Smooth muscle cell (in vitro differentiated cells): ENCODE results near the gene MAB21L3. TPM values are rescaled to one million over a fixed set of nuclear protein-coding genes. Genes with fewer than 3 reads are reported as not detected.

Experiments used
- DNase-seq: peaks from one replicate; lab custom pipeline; 2025; ENCODE audit not compliant: unreplicated experiment; lab: John Stamatoyannopoulos, UW
- H2AFZ ChIP-seq: fragments of 200-600 bp; sonication (generic); 2 replicates; pipeline ENCODE4 v1.6.0; 2016; ENCODE audit warnings: antibody characterized with exemption, low read depth, mild to moderate bottlenecking
- H3F3A ChIP-seq: fragments of 200-600 bp; sonication (generic); 2 replicates; pipeline ENCODE4 v1.6.0; 2017; ENCODE audit warnings: antibody characterized with exemption, low read depth
- H3K27ac ChIP-seq: fragments of 200-600 bp; sonication (generic); 2 replicates; pipeline ENCODE4 v1.5.1; 2016; ENCODE audit warnings: low read depth, mild to moderate bottlenecking
- H3K27me3 ChIP-seq: fragments of 200-600 bp; sonication (generic); 2 replicates; pipeline ENCODE4 v1.6.1; 2016; ENCODE audit warnings: low read depth, mild to moderate bottlenecking
- H3K36me3 ChIP-seq: fragments of 200-600 bp; sonication (generic); 2 replicates; pipeline ENCODE4 v1.5.1; 2016; ENCODE audit warnings: low read depth
- H3K4me1 ChIP-seq: fragments of 200-600 bp; sonication (generic); 2 replicates; pipeline ENCODE4 v1.5.1; 2016; ENCODE audit warnings: low read depth
- H3K4me2 ChIP-seq: fragments of 200-600 bp; sonication (generic); 2 replicates; pipeline ENCODE4 v1.6.0; 2016; ENCODE audit warnings: mild to moderate bottlenecking
- H3K4me3 ChIP-seq: fragments of 200-600 bp; sonication (generic); 2 replicates; pipeline ENCODE4 v1.5.1; 2016; ENCODE audit warnings: mild to moderate bottlenecking
- H3K79me2 ChIP-seq: fragments of 200-600 bp; sonication (generic); 2 replicates; pipeline ENCODE4 v1.6.0; 2016; ENCODE audit warnings: low read depth, mild to moderate bottlenecking
- H3K9ac ChIP-seq: fragments of 200-600 bp; sonication (generic); 2 replicates; pipeline ENCODE4 v1.6.0; 2016; ENCODE audit warnings: low read depth
- H3K9me3 ChIP-seq: fragments of 200-600 bp; sonication (generic); replicated peaks from 2 replicates; pipeline ENCODE4 v1.5.1; 2016; ENCODE audit warnings: low read depth
- H4K20me1 ChIP-seq: fragments of 200-600 bp; sonication (generic); 2 replicates; pipeline ENCODE4 v1.6.0; 2016; ENCODE audit warnings: low read depth
- WGBS: methylation state at CpG from one replicate; pipeline ENCODE4 v1.1.7; 2016; ENCODE audit warnings: low lambda C conversion rate; 5-methylcytosine and 5-hydroxymethylcytosine counted together
- polyA plus RNA-seq: library from polyadenylated mRNA; unstranded; fragments of >200 nt; fragmentation: Nextera tagmentation; extraction: Ambion mirVana; gene quantifications from 2 replicates; pipeline ENCODE4 v1.2.1, GENCODE V29; 2016
- total RNA-seq: library from RNA; depleted of rRNA; stranded (reverse); fragments of >200 nt; gene quantifications from 2 replicates; pipeline ENCODE4 v1.2.3, GENCODE V29; 2014
- TF ChIP-seq, protein P1 (sequence below): fragments of 200-600 bp; sonication (generic); IDR thresholded peaks from 2 replicates; pipeline ENCODE4 v1.5.1; 2017; ENCODE audit warnings: borderline replicate concordance, mild to moderate bottlenecking, antibody characterized with exemption; ENCODE audit not compliant: insufficient read depth, poor library complexity, severe bottlenecking

MAB21L3 gene
- total and polyA plus RNA-seq, 2 experiments from 2014 or later, result 0.13 to 0.26 TPM

DNA sequence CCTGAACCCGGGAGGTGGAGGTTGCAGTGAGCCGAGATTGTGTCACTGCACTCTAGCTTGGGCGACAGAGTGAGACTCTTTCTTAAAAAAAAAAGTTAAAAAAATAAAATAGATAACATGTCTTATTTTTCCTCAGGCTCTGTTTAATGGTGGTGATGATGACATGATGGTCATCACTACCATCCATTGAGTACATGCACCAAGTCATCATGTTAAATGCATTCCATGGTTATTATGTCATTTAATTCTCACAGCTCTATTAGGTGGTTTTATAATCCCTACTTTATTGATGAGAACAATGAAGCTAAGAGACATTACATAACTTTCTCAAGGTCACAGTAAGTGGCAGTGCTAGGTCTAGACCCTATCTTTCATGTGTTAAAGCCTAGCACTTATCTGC, 34.4 kb upstream of the MAB21L3 start:
- Histone ChIP-seq H3K79me2 (no peaks in the 10 kb centered on the region), H3K4me2 (no peak overlapping the region), H2AFZ (no peak overlapping the region), H3F3A (no peaks in the 10 kb centered on the region), H3K36me3 (no peaks in the 10 kb centered on the region), H3K9me3 (no peaks in the 10 kb centered on the region), H3K4me1 (no peaks in the 10 kb centered on the region), H3K27me3 (no peaks in the 10 kb centered on the region), H3K27ac (no peak overlapping the region), H3K4me3 (no peak overlapping the region), H4K20me1 (no peaks in the 10 kb centered on the region), H3K9ac (no peak overlapping the region)
- no peak for DNase-seq
- WGBS, result 95% methylated on average over 3 of the region's 3 CpGs
- TF ChIP-seq, protein P1, sequence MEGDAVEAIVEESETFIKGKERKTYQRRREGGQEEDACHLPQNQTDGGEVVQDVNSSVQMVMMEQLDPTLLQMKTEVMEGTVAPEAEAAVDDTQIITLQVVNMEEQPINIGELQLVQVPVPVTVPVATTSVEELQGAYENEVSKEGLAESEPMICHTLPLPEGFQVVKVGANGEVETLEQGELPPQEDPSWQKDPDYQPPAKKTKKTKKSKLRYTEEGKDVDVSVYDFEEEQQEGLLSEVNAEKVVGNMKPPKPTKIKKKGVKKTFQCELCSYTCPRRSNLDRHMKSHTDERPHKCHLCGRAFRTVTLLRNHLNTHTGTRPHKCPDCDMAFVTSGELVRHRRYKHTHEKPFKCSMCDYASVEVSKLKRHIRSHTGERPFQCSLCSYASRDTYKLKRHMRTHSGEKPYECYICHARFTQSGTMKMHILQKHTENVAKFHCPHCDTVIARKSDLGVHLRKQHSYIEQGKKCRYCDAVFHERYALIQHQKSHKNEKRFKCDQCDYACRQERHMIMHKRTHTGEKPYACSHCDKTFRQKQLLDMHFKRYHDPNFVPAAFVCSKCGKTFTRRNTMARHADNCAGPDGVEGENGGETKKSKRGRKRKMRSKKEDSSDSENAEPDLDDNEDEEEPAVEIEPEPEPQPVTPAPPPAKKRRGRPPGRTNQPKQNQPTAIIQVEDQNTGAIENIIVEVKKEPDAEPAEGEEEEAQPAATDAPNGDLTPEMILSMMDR, result no peak

DNA sequence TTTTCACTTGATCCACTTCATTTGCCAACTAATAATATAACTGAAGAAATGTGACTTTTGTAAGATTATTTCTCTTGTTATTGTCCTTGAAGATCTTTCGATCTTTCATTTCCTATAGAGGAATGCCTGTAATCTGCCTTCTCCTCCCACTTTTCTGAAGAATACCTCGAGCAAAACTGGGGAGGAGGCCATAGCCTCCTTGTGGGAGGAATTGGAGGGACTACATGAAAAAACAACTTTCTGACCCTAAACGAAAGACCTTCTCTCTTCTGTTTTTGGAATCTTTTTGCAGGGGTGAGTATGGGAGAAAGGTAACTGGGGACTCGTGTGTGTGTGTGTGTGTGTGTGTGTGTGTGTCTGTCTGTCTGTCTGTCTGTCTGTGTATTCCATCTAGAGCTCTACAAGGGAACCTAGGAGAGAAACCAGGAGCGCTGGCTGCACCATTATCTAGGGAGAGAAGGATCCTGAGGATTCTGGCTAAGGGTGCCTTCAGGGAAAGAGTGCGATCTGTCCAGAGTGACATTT, 32.4 kb upstream of the MAB21L3 start:
- DNase-seq, result no peak
- no peak overlapping the region for H2AFZ ChIP-seq
- H3K36me3 ChIP-seq, result no peaks in the 10 kb centered on the region
- H3K27me3 ChIP-seq, result no peaks in the 10 kb centered on the region
- no peaks in the 10 kb centered on the region for H3F3A ChIP-seq
- no peaks in the 10 kb centered on the region for H3K9me3 ChIP-seq
- WGBS, result 76% methylated on average over 6 of the region's 6 CpGs
- H3K4me3 ChIP-seq, result no peak overlapping the region
- no peaks in the 10 kb centered on the region for H3K4me1 ChIP-seq
- no peak overlapping the region for H3K9ac ChIP-seq
- no peak overlapping the region for H3K27ac ChIP-seq
- H3K4me2 ChIP-seq, result no peak overlapping the region
- no peaks in the 10 kb centered on the region for H3K79me2 ChIP-seq
- TF ChIP-seq, protein P1, result no peak
- H4K20me1 ChIP-seq, result no peaks in the 10 kb centered on the region

DNA sequence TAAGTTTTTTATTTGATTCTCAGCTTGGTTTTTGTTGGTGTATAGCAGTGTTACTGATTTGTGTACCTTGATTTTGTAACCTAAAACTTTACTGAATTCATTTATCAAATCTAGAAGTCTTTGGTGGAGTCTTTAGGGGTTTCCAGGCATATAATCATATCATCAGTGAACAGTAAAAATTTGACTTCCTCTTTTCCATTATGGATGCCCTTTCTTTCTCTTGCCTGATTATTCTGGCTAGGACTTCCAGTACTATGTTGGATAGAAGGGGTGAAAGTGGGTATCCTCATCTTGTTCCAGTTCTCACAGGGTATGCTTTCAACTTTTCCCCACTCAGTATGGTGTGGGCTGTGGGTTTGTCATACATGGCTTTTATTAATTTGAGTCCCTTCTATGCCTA, 23.6 kb upstream of the MAB21L3 start:
- peaks cover 9% of the 10 kb centered on the region for H3K36me3 ChIP-seq
- no peak overlapping the region for H3K9ac ChIP-seq
- H3K4me1 ChIP-seq, result no peaks in the 10 kb centered on the region
- no peaks in the 10 kb centered on the region for H3K27me3 ChIP-seq
- H3K79me2 ChIP-seq, result no peaks in the 10 kb centered on the region
- H3K9me3 ChIP-seq, result peaks cover 20% of the 10 kb centered on the region
- no peak overlapping the region for H3K4me2 ChIP-seq
- no peaks in the 10 kb centered on the region for H3F3A ChIP-seq
- no peaks in the 10 kb centered on the region for H4K20me1 ChIP-seq
- TF ChIP-seq, protein P1, result no peak
- no peak overlapping the region for H2AFZ ChIP-seq
- H3K27ac ChIP-seq, result no peak overlapping the region
- no peak for DNase-seq
- no peak overlapping the region for H3K4me3 ChIP-seq

DNA sequence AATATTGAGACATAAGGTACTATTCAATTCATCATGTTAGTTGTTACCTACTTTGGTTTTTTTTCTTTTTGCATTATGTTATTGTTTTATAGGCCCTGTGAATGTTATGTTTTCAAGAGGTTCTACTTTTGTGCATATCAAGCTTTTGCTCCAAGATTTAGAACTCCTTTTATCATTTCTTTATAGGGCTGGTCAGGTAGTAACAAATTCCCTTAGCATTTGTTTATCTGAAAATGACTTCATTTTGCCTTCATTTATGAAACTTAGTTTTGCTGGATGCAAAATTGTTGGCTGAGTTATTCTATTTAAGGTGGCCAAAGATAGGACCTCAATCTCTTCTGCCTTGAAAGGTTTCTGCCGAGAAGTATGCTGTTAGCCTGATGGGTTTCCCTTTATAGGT, 21.3 kb upstream of the MAB21L3 start:
- TF ChIP-seq, protein P1, result no peak
- no peak overlapping the region for H3K9ac ChIP-seq
- H3K27me3 ChIP-seq, result no peaks in the 10 kb centered on the region
- no peaks in the 10 kb centered on the region for H4K20me1 ChIP-seq
- no peaks in the 10 kb centered on the region for H3K4me1 ChIP-seq
- peaks cover 20% of the 10 kb centered on the region for H3K9me3 ChIP-seq
- H2AFZ ChIP-seq, result no peak overlapping the region
- H3K4me2 ChIP-seq, result no peak overlapping the region
- H3K79me2 ChIP-seq, result no peaks in the 10 kb centered on the region
- H3K27ac ChIP-seq, result no peak overlapping the region
- WGBS, result 88% methylated on average over 1 of the region's 1 CpG
- no peak overlapping the region for H3K4me3 ChIP-seq
- H3F3A ChIP-seq, result no peaks in the 10 kb centered on the region
- DNase-seq, result no peak
- H3K36me3 ChIP-seq, result peaks cover 9% of the 10 kb centered on the region
